HG03025 (cell line): Measurements from ENCODE around the gene CBY2.
"Not testable (repeated sequence)": the region's sequence is repeated elsewhere in the genome, so short reads cannot be mapped to it uniquely, and the experiment has no call there.

Source experiments
- ATAC-seq: cut with Tn5 transposase; IDR thresholded peaks from one replicate; pipeline ENCODE4 v1.9.1; 2021; ENCODE audit warnings: mild to moderate bottlenecking, moderate library complexity; ENCODE audit not compliant: unreplicated experiment, low FRiP score

CBY2 gene

GRCh38 chr13:45737571-45738017 is 35.5 kb downstream of the CBY2 start:
- no peak for ATAC-seq

GRCh38 chr13:45742985-45743384 is 40.9 kb downstream of the CBY2 start:
- ATAC-seq = no peak

- no peak for ATAC-seq
These were observed 42.9 kb downstream of the CBY2 start for GRCh38 chr13:45744979-45745378.

GRCh38 chr13:45747071-45747470 is 45.0 kb downstream of the CBY2 start:
- ATAC-seq = no peak

- ATAC-seq = no peak
These were observed 47.0 kb downstream of the CBY2 start for GRCh38 chr13:45748941-45749759.

GRCh38 chr13:45750566-45750965 is 48.4 kb downstream of the CBY2 start:
- ATAC-seq = no peak

GRCh38 chr13:45751885-45752284 is 49.8 kb downstream of the CBY2 start:
- ATAC-seq = no peak

GRCh38 chr13:45752510-45752909 is 50.4 kb downstream of the CBY2 start:
- ATAC-seq = no peak

GRCh38 chr13:45756498-45756897 is 54.4 kb downstream of the CBY2 start:
- not testable (repeated sequence) for ATAC-seq

- not testable (repeated sequence) for ATAC-seq
These were observed 55.5 kb downstream of the CBY2 start for GRCh38 chr13:45757589-45757988.

- ATAC-seq = no peak
These were observed 61.3 kb downstream of the CBY2 start for GRCh38 chr13:45763419-45763818.
